Lower lobe of right lung (tissue), 2 donors: ENCODE measurements around the gene RRP9. TPM values are rescaled to one million over a fixed set of nuclear protein-coding genes. Genes with fewer than 3 reads are reported as not detected.

Source experiments
- ATAC-seq, 2 donors: fragments of 200-7000 bp; cut with Tn5 transposase; one replicate each; pipeline ENCODE4 v1.9.1; 2020 to 2022; ENCODE audit warnings: mild to moderate bottlenecking in 2 of 2, moderate library complexity in 2 of 2
- DNase-seq: peaks from one replicate; pipeline ENCODE4 v3.0.0-alpha.2; 2020
- H3K27ac ChIP-seq: fragments of 200-600 bp; one replicate; pipeline ENCODE4 v1.8.0; 2022
- H3K27me3 ChIP-seq: fragments of 200-600 bp; one replicate; pipeline ENCODE4 v1.8.0; 2022; ENCODE audit warnings: low read depth
- H3K36me3 ChIP-seq: fragments of 200-600 bp; one replicate; pipeline ENCODE4 v1.8.0; 2022; ENCODE audit warnings: mild to moderate bottlenecking
- H3K4me1 ChIP-seq: fragments of 200-600 bp; one replicate; pipeline ENCODE4 v1.8.0; 2022
- H3K4me3 ChIP-seq: fragments of 200-600 bp; one replicate; pipeline ENCODE4 v1.8.0; 2022; ENCODE audit warnings: mild to moderate bottlenecking
- H3K9me3 ChIP-seq: fragments of 200-600 bp; one replicate; pipeline ENCODE4 v1.8.0; 2022
- CTCF ChIP-seq: fragments of 200-600 bp; IDR thresholded peaks from one replicate; pipeline ENCODE4 v1.8.0; 2022; ENCODE audit warnings: antibody characterized with exemption, mild to moderate bottlenecking
- intact Hi-C: fragments of 100-400 bp; cut with DNase I; formaldehyde crosslinking; loops from one replicate; pipeline ENCODE4 v1.11.0; 2022
- total RNA-seq: library from RNA; stranded (reverse); fragmentation: NEBNext Ultra II Directional; extraction: Animal tissue kit (Norgen Biotek cat#: 25700); gene quantifications from one replicate; pipeline ENCODE4 v1.2.1, GENCODE V29; 2021
- donor health status: DM: no; HTN: yes; CAD: no; lungs with severe emphysema.

RRP9 gene
- total RNA-seq, 1 donor from 2014 or later: 16.2 TPM

- DNase-seq (no peak), ATAC-seq (no peak)
- Histone ChIP-seq H3K9me3 (no peaks in the 10 kb centered on the region), H3K27ac (peak overlapping the region; percentile 80), H3K4me1 (peaks cover 29% of the 10 kb centered on the region), H3K4me3 (peak overlapping the region; percentile 91), H3K36me3 (peaks cover 37% of the 10 kb centered on the region), H3K27me3 (no peaks in the 10 kb centered on the region)
- no peak for TF ChIP-seq CTCF
- intact Hi-C loops: no loop called here
Measured at GRCh38 chr3:51940648-51941462, 849 bp downstream of the RRP9 start.

- no peak for ATAC-seq
- Histone ChIP-seq H3K4me3 (no peak overlapping the region), H3K27me3 (no peaks in the 10 kb centered on the region), H3K9me3 (no peaks in the 10 kb centered on the region), H3K27ac (no peak overlapping the region), H3K36me3 (peaks cover 51% of the 10 kb centered on the region), H3K4me1 (peaks cover 29% of the 10 kb centered on the region)
- intact Hi-C loops: no loop called here
- no peak for TF ChIP-seq CTCF
- DNase-seq: no peak
Measured at GRCh38 chr3:51938780-51939425, 2.8 kb downstream of the RRP9 start.

GRCh38 chr3:51937611-51938450 is 3.9 kb downstream of the RRP9 start:
- TF ChIP-seq CTCF: no peak
- H3K36me3 ChIP-seq: peaks cover 62% of the 10 kb centered on the region
- no peak for DNase-seq
- intact Hi-C loops: no loop called here
- no peaks in the 10 kb centered on the region for H3K9me3 ChIP-seq
- H3K4me1 ChIP-seq: peaks cover 23% of the 10 kb centered on the region
- no peak for ATAC-seq
- H3K4me3 ChIP-seq: no peak overlapping the region
- no peaks in the 10 kb centered on the region for H3K27me3 ChIP-seq
- no peak overlapping the region for H3K27ac ChIP-seq

- Histone ChIP-seq H3K27ac (no peak overlapping the region), H3K4me3 (no peak overlapping the region), H3K9me3 (no peaks in the 10 kb centered on the region), H3K27me3 (no peaks in the 10 kb centered on the region), H3K4me1 (peaks cover 17% of the 10 kb centered on the region), H3K36me3 (peaks cover 67% of the 10 kb centered on the region)
- intact Hi-C loops: no loop called here
- no peak for TF ChIP-seq CTCF
- no peak for ATAC-seq
- no peak for DNase-seq
Measured at GRCh38 chr3:51937014-51937413, 4.7 kb downstream of the RRP9 start.

GRCh38 chr3:51935886-51936755 is 5.6 kb downstream of the RRP9 start:
- Histone ChIP-seq H3K36me3 (peaks cover 67% of the 10 kb centered on the region), H3K4me3 (no peak overlapping the region), H3K9me3 (no peaks in the 10 kb centered on the region), H3K4me1 (peaks cover 15% of the 10 kb centered on the region), H3K27me3 (no peaks in the 10 kb centered on the region), H3K27ac (no peak overlapping the region)
- ATAC-seq: no peak
- intact Hi-C loops: no loop called here
- no peak for TF ChIP-seq CTCF
- DNase-seq: no peak
